Stimulated activated naive CD4-positive, alpha-beta T cell treated with Interleukin-2 at 50 U/mL for 16 hours (primary cell): ENCODE results near the gene COPS7A.

Experiments
- DNase-seq: peaks from one replicate; lab custom pipeline; 2025; lab: John Stamatoyannopoulos, UW

Gene COPS7A

GRCh38 chr12:6770094-6770493 lies 46.2 kb downstream of the COPS7A start:
- DNase-seq = no peak

- no peak for DNase-seq
Measured at GRCh38 chr12:6770600-6770999, 46.8 kb downstream of the COPS7A start.

GRCh38 chr12:6771091-6771495 lies 47.2 kb downstream of the COPS7A start:
- DNase-seq = no peak

GRCh38 chr12:6771509-6772330 lies 47.9 kb downstream of the COPS7A start:
- DNase-seq = no peak

GRCh38 chr12:6772331-6772695 lies 48.5 kb downstream of the COPS7A start, which contains the start of gene LAG3:
Gene LAG3 (plus strand): TSS chr12:6772520. CDS start chr12:6772853, 333 bp downstream.
- peak; percentile 55 for DNase-seq

GRCh38 chr12:6772726-6773589 lies 49.1 kb downstream of the COPS7A start:
- DNase-seq = no peak

GRCh38 chr12:6773590-6774351 lies 49.9 kb downstream of the COPS7A start:
- peak; percentile 29 for DNase-seq

GRCh38 chr12:6774499-6775062 lies 50.7 kb downstream of the COPS7A start:
- no peak for DNase-seq

- DNase-seq = no peak
Measured at GRCh38 chr12:6775185-6776174, 51.6 kb downstream of the COPS7A start.

- no peak for DNase-seq
Measured at GRCh38 chr12:6777386-6777785, 53.5 kb downstream of the COPS7A start.

GRCh38 chr12:6778217-6778573 lies 54.3 kb downstream of the COPS7A start:
- no peak for DNase-seq

GRCh38 chr12:6778574-6779550 lies 55.0 kb downstream of the COPS7A start:
- DNase-seq = peak; percentile 85

GRCh38 chr12:6779708-6780432 lies 56.0 kb downstream of the COPS7A start:
- no peak for DNase-seq

- no peak for DNase-seq
Measured at GRCh38 chr12:6780573-6780972, 56.7 kb downstream of the COPS7A start.
